CD4-positive, alpha-beta memory T cell (primary cell): ENCODE data around the gene CCDC57. TPM values are rescaled to one million over a fixed set of nuclear protein-coding genes. Genes with fewer than 3 reads are reported as not detected.

ENCODE experiments used
- CTCF ChIA-PET: fragments of 350-600 bp; sonication (Branson Sonifier 250); formaldehyde crosslinking; loops from one replicate; lab custom pipeline; 2021; ENCODE audit warnings: inconsistent platforms; ENCODE audit not compliant: partially characterized antibody; lab: Charles Lee
- POLR2A ChIA-PET: fragments of 350-600 bp; sonication (Branson Sonifier 250); formaldehyde crosslinking; loops from one replicate; lab custom pipeline; 2021; ENCODE audit not compliant: partially characterized antibody; lab: Charles Lee
- DNase-seq, 5 donors: peaks; one replicate each; pipeline versions ENCODE4 v3.0.0 to v3.0.0-alpha.2; 2020 to 2022; ENCODE audit warnings: mixed read lengths in 1 of 5
- H3K27ac ChIP-seq: one replicate; pipeline ENCODE4 v1.7.0; 2013; ENCODE audit warnings: low read depth, low read length
- H3K27me3 ChIP-seq: 2 replicates; pipeline ENCODE4 v1.7.0; 2013; ENCODE audit warnings: mild to moderate bottlenecking, low read length, moderate library complexity; ENCODE audit not compliant: insufficient read depth
- H3K36me3 ChIP-seq: 2 replicates; pipeline ENCODE4 v1.7.0; 2013; ENCODE audit warnings: mild to moderate bottlenecking, low read length, moderate library complexity; ENCODE audit not compliant: insufficient read depth
- H3K4me1 ChIP-seq: 2 replicates; pipeline ENCODE4 v1.7.0; 2013; ENCODE audit warnings: mild to moderate bottlenecking, low read length, moderate library complexity; ENCODE audit not compliant: insufficient read depth
- H3K4me3 ChIP-seq, 2 donors: one replicate each; pipeline ENCODE4 v1.7.0; 2013; ENCODE audit warnings: low read length in 2 of 2, mild to moderate bottlenecking in 1 of 2
- H3K9me3 ChIP-seq, 2 donors: one replicate each; pipeline ENCODE4 v1.7.0; 2013; ENCODE audit warnings: low read length in 2 of 2, control low read depth in 1 of 2; ENCODE audit not compliant: control insufficient read depth in 1 of 2
- H3K27ac Mint-ChIP-seq, 7 donors: one replicate each; pipeline ENCODE4 v1.8.0; 2020 to 2021; ENCODE audit warnings: mixed read lengths in 7 of 7, mild to moderate bottlenecking in 6 of 7, inconsistent platforms in 3 of 7, moderate library complexity in 3 of 7
- H3K27me3 Mint-ChIP-seq, 2 donors: one replicate each; pipeline ENCODE4 v1.8.0; 2020 to 2021; ENCODE audit warnings: mixed read lengths in 2 of 2
- H3K36me3 Mint-ChIP-seq, 2 donors: one replicate each; pipeline ENCODE4 v1.8.0; 2020 to 2021; ENCODE audit warnings: mixed read lengths in 2 of 2, inconsistent platforms in 1 of 2, mild to moderate bottlenecking in 1 of 2
- H3K4me1 Mint-ChIP-seq, 4 donors: one replicate each; pipeline ENCODE4 v1.8.0; 2020 to 2021; ENCODE audit warnings: mixed read lengths in 4 of 4, mild to moderate bottlenecking in 1 of 4
- H3K4me3 Mint-ChIP-seq, 8 donors: one replicate each; pipeline ENCODE4 v1.8.0; 2020 to 2021; ENCODE audit warnings: mixed read lengths in 8 of 8, mild to moderate bottlenecking in 7 of 8, moderate library complexity in 6 of 8, inconsistent platforms in 3 of 8
- H3K9me3 Mint-ChIP-seq, 8 donors: one replicate each; pipeline ENCODE4 v1.8.0; 2020 to 2021; ENCODE audit warnings: mixed read lengths in 8 of 8, mild to moderate bottlenecking in 5 of 8, inconsistent platforms in 3 of 8, moderate library complexity in 1 of 8
- intact Hi-C: fragments of 100-400 bp; cut with micrococcal nuclease; formaldehyde crosslinking; loops from one replicate; pipeline ENCODE4 v1.15.1; 2023
- polyA plus RNA-seq, 2 donors: library from polyadenylated mRNA; unstranded; fragments of 300-500 nt; fragmentation: Illumina TruSeq; gene quantifications; one replicate each; pipeline ENCODE4 v1.2.3, GENCODE V29; 2021
- total RNA-seq, 2 experiments: library from RNA; stranded (reverse); gene quantifications; one replicate each; pipeline ENCODE4 v1.2.3, GENCODE V29; 2021

CCDC57 gene
- total and polyA plus RNA-seq, 4 experiments from 2014 or later = 41.6 to 88.7 (median 62.0) TPM

GRCh38 chr17:82242977-82243647 lies 30.5 kb upstream of the CCDC57 start:
- Histone ChIP-seq H3K4me1 (peaks cover 52% of the 10 kb centered on the region), H3K9me3 (no peaks in the 10 kb centered on the region), H3K27me3 (no peaks in the 10 kb centered on the region), H3K4me3 (no peak overlapping the region), H3K27ac (no peak overlapping the region), H3K36me3 (peaks cover 60% of the 10 kb centered on the region)
- Mint-ChIP-seq H3K36me3 (peaks cover 34 to 65% of the 10 kb centered on the region in 2 donors), H3K27ac (peak overlapping the region in 4 of 7 donors; percentile 53 to 88 (median 58)), H3K4me1 (peaks cover 24 to 93% (median 48%) of the 10 kb centered on the region in 4 donors), H3K27me3 (no peaks in the 10 kb centered on the region), H3K4me3 (no peak overlapping the region), H3K9me3 (peaks cover 0 to 4% (median 0%) of the 10 kb centered on the region in 8 donors)
- intact Hi-C loops = no loop called here
- POLR2A ChIA-PET = interaction anchor here (1.0 to 6.3 kb wide), 7 partner anchors 13 to 213 kb away, joined by 3 to 56 read pairs (median 3); partner anchors contain the start of genes CD7 and SLC16A3
- CTCF ChIA-PET = interaction anchor here (0.7 to 3.0 kb wide), 2 partner anchors 37 to 78 kb away, joined by 3 to 11 read pairs; no protein-coding TSS in a partner anchor
- no peak for DNase-seq

DNA sequence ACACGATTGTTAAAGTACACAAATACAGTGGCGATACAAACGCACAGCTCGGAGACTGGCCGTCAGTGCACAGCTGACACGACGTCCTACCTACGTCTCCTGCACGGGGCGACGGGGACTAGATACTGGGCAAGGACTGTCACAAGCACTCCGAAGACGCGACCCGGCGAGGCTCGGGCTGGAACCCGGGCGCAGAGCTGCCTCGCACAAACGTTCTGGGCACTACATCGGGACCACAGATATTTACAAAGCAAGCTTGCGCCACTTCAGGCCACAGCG lies 30.0 kb upstream of the CCDC57 start:
- Mint-ChIP-seq H3K4me1 (peaks cover 22 to 92% (median 47%) of the 10 kb centered on the region in 4 donors), H3K36me3 (peaks cover 29 to 60% of the 10 kb centered on the region in 2 donors), H3K27me3 (no peaks in the 10 kb centered on the region), H3K9me3 (peaks cover 0 to 4% (median 0%) of the 10 kb centered on the region in 8 donors), H3K4me3 (no peak overlapping the region), H3K27ac (peak overlapping the region in 4 of 7 donors; percentile 57 to 88 (median 62))
- Histone ChIP-seq H3K27me3 (no peaks in the 10 kb centered on the region), H3K4me3 (no peak overlapping the region), H3K9me3 (no peaks in the 10 kb centered on the region), H3K4me1 (peaks cover 54% of the 10 kb centered on the region), H3K27ac (no peak overlapping the region), H3K36me3 (peaks cover 55% of the 10 kb centered on the region)
- no peak for DNase-seq
- intact Hi-C loops = no loop called here
- CTCF ChIA-PET = interaction anchor here (0.7 to 3.0 kb wide), 4 partner anchors 8 to 78 kb away, joined by 3 to 11 read pairs (median 6); no protein-coding TSS in a partner anchor
- POLR2A ChIA-PET = interaction anchor here (1.0 to 6.3 kb wide), 12 partner anchors 13 to 212 kb away, joined by 3 to 56 read pairs (median 4); partner anchors contain the start of genes CD7 and SLC16A3

DNA sequence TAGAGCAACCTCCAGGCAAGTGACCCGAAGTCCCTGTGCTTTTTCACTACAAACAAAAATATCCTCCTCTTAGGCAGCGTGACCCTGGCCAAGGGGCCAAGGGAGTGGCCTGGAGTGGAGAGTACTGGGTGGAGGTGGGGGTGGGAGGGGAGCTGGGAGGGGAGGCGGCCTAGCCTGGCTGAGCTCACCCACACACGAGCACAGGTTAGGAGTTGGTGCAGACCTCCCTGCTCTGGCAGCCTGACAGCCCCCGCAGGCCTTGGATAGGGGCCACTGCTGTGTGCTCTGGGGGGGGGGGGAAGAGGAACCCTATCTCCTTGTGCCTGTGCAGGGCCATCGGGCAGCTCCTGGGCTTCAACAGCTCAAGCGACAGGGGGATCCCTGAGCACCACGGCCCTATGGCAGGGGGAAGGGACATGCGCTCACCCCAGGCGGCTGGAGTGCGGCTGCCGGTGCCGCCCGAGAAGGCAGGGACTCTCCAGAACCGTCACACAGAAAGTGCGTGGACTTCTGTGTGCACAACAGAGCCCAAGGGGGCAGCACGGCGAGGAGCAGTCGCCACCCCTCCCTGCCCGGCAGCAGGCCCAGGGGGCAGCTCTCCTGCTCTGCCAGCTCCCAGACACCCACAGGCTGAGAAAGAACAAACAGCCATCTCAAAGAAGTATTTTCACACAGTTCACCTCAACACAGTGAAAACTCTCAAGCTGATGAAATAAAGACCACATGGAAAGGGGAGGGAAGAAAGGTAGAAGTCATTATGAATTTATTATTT lies 29.5 kb upstream of the CCDC57 start:
- peaks cover 50% of the 10 kb centered on the region for H3K36me3 ChIP-seq
- H3K9me3 Mint-ChIP-seq = peaks cover 0 to 6% (median 0%) of the 10 kb centered on the region in 8 donors
- H3K4me1 ChIP-seq = peaks cover 49% of the 10 kb centered on the region
- H3K27ac ChIP-seq = no peak overlapping the region
- H3K27me3 ChIP-seq = no peaks in the 10 kb centered on the region
- intact Hi-C loops = no loop called here
- H3K4me1 Mint-ChIP-seq = peaks cover 22 to 90% (median 50%) of the 10 kb centered on the region in 4 donors
- H3K27ac Mint-ChIP-seq = peak overlapping the region in 6 of 7 donors; percentile 37 to 88 (median 80)
- CTCF ChIA-PET = interaction anchor here (0.9 to 3.0 kb wide), 4 partner anchors 9 to 79 kb away, joined by 3 to 11 read pairs (median 6); partner anchors contain the start of gene CD7
- H3K4me3 Mint-ChIP-seq = peak overlapping the region in 1 of 8 donors; percentile 25
- no peak for DNase-seq
- peaks cover 26 to 55% of the 10 kb centered on the region in 2 donors for H3K36me3 Mint-ChIP-seq
- no peak overlapping the region for H3K4me3 ChIP-seq
- H3K27me3 Mint-ChIP-seq = no peaks in the 10 kb centered on the region
- H3K9me3 ChIP-seq = no peaks in the 10 kb centered on the region
- POLR2A ChIA-PET = interaction anchor here (1.0 to 6.3 kb wide), 12 partner anchors 12 to 212 kb away, joined by 3 to 56 read pairs (median 4); partner anchors contain the start of genes CD7 and SLC16A3

GRCh38 chr17:82241183-82241925 lies 28.7 kb upstream of the CCDC57 start:
- H3K36me3 Mint-ChIP-seq = peaks cover 22 to 47% of the 10 kb centered on the region in 2 donors
- H3K4me1 ChIP-seq = peaks cover 55% of the 10 kb centered on the region
- peaks cover 43% of the 10 kb centered on the region for H3K36me3 ChIP-seq

GRCh38 chr17:82240506-82241182 lies 28.0 kb upstream of the CCDC57 start:
- ChIA-PET CTCF (interaction anchor here (1.0 to 3.0 kb wide), 3 partner anchors 34 to 80 kb away, joined by 6 to 11 read pairs (median 10); no protein-coding TSS in a partner anchor), POLR2A (interaction anchor here (0.7 to 6.5 kb wide), 8 partner anchors 11 to 94 kb away, joined by 3 to 56 read pairs (median 14); partner anchors contain the start of genes CSNK1D and SLC16A3)
- peaks cover 0 to 6% (median 0%) of the 10 kb centered on the region in 8 donors for H3K9me3 Mint-ChIP-seq
- H3K27me3 Mint-ChIP-seq = no peaks in the 10 kb centered on the region
- H3K36me3 ChIP-seq = peaks cover 36% of the 10 kb centered on the region
- no peak overlapping the region for H3K27ac ChIP-seq
- H3K4me3 ChIP-seq = no peak overlapping the region
- peaks cover 22 to 75% (median 57%) of the 10 kb centered on the region in 4 donors for H3K4me1 Mint-ChIP-seq
- H3K36me3 Mint-ChIP-seq = peaks cover 19 to 44% of the 10 kb centered on the region in 2 donors
- H3K4me3 Mint-ChIP-seq = peak overlapping the region in 2 of 8 donors; percentile 39 to 48
- intact Hi-C loops = no loop called here
- peaks cover 62% of the 10 kb centered on the region for H3K4me1 ChIP-seq
- peak overlapping the region; percentile 43 to 87 (median 64) for H3K27ac Mint-ChIP-seq
- no peaks in the 10 kb centered on the region for H3K27me3 ChIP-seq
- no peaks in the 10 kb centered on the region for H3K9me3 ChIP-seq
- no peak for DNase-seq

More at GRCh38 chr17:82241183-82241925, 28.7 kb upstream of the CCDC57 start:
- Mint-ChIP-seq H3K27ac (peak overlapping the region; percentile 43 to 94 (median 78)), H3K4me1 (peaks cover 22 to 83% (median 51%) of the 10 kb centered on the region in 4 donors), H3K4me3 (peak overlapping the region in 2 of 8 donors; percentile 8 to 25), H3K27me3 (no peaks in the 10 kb centered on the region), H3K9me3 (peaks cover 0 to 6% (median 0%) of the 10 kb centered on the region in 8 donors)
- ChIA-PET POLR2A (interaction anchor here (0.7 to 6.3 kb wide), 12 partner anchors 11 to 211 kb away, joined by 3 to 56 read pairs (median 4); partner anchors contain the start of genes CD7 and SLC16A3), CTCF (interaction anchor here (0.9 to 3.0 kb wide), 4 partner anchors 9 to 80 kb away, joined by 3 to 11 read pairs (median 6); partner anchors contain the start of gene CD7)
- intact Hi-C loops = no loop called here
- no peak overlapping the region for H3K27ac ChIP-seq
- H3K4me3 ChIP-seq = no peak overlapping the region
- DNase-seq = peak in 3 of 5 donors; percentile 17 to 63 (median 35)
- H3K27me3 ChIP-seq = no peaks in the 10 kb centered on the region
- H3K9me3 ChIP-seq = no peaks in the 10 kb centered on the region
